COLO668 (cell line): ENCODE measurements around the gene KRT40.
"Not testable (repeated sequence)": the region's sequence is repeated elsewhere in the genome, so short reads cannot be mapped to it uniquely, and the experiment has no call there.

Experiments
- DNase-seq: peaks from one replicate; lab custom pipeline; 2025; ENCODE audit not compliant: unreplicated experiment; lab: John Stamatoyannopoulos, UW

The KRT40 gene

GRCh38 chr17:40984226-40984625, at the start of gene KRT40:
KRT40 (minus strand) TSS chr17:40984326; CDS start chr17:40984273, 53 bp downstream.
- DNase-seq: no peak

GRCh38 chr17:41029633-41030245, 45.6 kb upstream of the KRT40 start, which contains the start of gene KRTAP1-4:
KRTAP1-4 (minus strand) TSS chr17:41030195; CDS start chr17:41030078, 117 bp downstream.
- DNase-seq: no peak

DNA sequence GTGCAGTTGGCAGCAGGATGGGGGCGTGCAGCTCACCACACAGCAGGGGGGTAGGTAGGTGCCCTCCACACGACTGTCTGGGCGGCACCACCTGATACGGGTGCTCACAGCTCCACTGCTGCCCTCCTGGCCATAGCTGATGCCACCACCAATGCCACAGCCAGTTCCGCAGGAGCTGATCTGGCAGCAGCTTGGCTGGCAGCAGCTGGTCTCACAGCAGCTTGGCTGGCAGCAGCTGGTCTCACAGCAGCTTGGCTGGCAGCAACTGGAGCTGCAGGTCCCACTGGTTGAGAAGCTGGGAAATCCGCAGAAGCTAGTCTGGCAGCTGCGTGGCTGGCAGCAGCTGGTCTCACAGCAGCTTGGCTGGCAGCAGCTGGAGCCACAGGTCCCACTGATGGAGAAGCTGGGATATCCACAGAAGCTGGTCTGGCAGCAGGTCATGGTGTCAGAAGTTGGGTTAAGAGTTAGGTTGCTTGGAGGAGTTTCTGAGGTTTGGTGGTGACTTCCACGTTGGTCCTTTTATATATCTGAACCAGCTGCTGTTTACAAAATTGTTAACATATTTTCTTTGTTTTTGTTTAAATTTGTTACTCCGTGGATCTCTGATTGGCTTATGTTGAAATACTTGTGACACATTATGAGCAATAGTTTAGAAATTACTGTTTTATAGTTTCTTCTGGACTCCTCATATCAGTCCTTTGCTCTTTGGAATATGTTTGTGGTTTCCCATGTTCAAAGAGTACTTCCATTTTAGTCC, 42.8 kb upstream of the KRT40 start, which contains the start of gene KRTAP1-5:
KRTAP1-5 (minus strand) TSS at position 494 of the 757 bp plus-strand sequence; CDS start at position 441, 53 bp downstream.
- peak; percentile 5 for DNase-seq

- DNase-seq: no peak
These were observed 40.6 kb upstream of the KRT40 start for GRCh38 chr17:41024697-41025096.

DNA sequence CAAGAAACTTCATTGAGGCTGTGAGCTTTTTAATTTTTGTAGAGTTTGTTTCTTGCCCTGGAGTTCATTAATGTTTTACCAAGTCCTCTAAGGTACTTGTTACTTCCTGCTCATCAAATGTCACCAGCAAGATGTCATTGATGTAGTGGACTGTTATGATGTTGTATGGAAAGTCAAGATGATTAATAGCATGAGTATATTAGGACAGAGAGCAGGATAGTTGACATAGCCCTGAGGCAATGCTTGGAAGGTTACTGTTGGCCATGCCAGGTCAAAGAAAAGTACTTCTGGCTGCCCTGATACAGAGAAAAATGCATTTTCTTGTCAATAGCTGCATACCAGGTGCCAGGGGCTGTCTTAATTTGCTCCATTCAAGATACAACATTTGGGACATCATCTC, 36.2 kb upstream of the KRT40 start:
- DNase-seq: no peak

GRCh38 chr17:41019415-41019814, 35.3 kb upstream of the KRT40 start:
- no peak for DNase-seq

GRCh38 chr17:41018541-41018940, 34.4 kb upstream of the KRT40 start:
- DNase-seq: no peak

- no peak for DNase-seq
These were observed 32.6 kb upstream of the KRT40 start for GRCh38 chr17:41016578-41017215.

GRCh38 chr17:41015454-41015853, 31.3 kb upstream of the KRT40 start:
- no peak for DNase-seq

- DNase-seq: no peak
These were observed 29.5 kb upstream of the KRT40 start for GRCh38 chr17:41013606-41014005.

DNA sequence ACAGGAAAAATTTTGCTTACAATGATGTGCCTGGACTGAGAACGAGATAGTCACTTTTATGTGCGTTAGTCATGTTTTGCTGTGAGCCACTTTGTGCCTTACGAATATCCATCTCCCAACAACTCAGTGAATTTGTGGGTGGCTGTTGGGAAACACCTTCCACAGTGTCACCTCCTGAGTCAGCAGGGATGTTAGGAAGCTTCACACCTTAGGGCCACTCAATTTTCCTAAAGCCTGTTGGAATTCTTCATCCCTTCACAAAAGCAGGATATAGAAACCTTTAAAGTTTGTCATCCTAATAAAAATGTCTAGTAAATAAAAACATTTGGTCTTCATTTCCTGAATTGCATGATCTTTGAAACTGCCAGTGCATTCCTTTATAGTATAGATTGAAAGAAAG, 29.1 kb upstream of the KRT40 start:
- no peak for DNase-seq

DNA sequence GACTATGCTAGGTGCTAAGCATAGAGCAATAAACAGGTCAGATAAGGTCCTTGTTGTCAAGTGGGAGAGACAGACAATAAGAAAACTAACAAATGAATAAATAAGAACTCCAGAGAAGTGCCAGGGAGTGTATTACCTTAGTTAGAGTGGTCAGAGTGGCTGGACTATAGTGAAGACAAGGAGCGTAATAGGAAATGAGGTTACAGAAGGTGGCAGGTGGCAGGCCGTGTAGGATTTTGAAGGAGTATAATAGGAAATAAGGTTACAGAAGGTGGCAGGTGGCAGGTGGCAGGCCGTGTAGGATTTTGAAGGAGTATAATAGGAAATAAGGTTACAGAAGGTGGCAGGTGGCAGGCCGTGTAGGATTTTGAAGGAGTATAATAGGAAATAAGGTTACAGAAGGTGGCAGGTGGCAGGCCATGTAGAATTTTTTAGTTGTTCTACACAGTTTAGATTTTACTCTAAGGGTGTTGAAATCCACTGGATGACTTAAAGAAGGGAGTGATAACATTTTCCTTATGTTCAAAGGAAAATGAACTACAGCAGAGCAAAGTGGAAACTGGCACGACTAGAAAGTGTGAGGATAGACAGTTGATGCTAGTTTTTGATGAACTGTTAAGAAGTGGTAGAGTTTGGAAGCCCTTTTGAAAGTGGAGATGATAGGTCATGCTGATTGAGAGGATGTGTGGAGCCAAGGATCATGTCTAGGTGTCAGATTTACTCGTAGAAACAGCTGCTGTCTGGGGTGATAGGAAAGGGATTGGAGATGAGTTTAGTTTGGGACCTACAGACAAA, 28.4 kb upstream of the KRT40 start:
- DNase-seq: peak; percentile 23

DNA sequence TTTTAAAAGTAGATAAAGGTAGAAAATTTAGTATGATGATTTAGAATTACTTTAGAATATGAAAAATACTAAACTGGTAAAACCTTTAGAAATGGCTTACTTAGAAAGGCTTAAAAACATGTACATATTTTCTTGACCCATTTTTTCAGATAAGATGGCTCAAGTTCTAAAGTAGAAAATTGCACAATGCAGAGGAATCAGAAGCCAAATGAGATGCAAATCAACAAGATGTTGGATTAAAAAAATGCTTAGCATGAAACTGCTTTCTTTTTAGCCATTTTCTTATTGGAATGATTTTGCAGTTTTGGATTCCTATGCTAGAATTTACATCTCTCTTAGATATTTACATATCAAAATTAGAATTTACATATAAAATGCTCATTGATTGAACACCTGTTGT, 26.3 kb upstream of the KRT40 start:
- DNase-seq: no peak

GRCh38 chr17:41009936-41010335, 25.8 kb upstream of the KRT40 start:
- no peak for DNase-seq

DNA sequence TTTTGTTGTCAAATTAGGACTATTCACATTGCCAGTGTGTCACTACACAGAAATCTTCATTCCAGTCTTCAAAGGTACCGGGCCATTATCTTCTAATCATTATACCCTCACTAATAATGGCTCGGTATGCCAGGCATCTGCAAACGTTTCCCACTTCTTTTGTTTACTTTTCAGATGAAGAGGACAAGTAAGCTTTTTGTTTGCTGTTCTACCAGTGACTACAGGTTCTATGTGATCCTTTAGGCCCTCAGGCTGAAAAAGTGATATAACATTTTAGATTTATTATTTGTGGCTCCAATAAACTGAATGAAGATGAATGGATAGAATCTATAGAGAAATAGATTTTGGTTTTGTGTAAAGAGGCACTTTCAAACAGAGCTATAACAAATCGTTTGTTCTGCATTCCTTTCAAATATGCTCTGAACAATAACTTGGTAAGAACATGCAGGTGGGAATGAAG, 25.2 kb upstream of the KRT40 start:
- DNase-seq: peak; percentile 4

- DNase-seq: peak; percentile 83
These were observed 24.7 kb upstream of the KRT40 start, which contains the start of gene KRTAP3-1 for GRCh38 chr17:41008811-41009210. KRTAP3-1 (minus strand) TSS chr17:41009128; CDS start chr17:41009074, 54 bp downstream.

DNA sequence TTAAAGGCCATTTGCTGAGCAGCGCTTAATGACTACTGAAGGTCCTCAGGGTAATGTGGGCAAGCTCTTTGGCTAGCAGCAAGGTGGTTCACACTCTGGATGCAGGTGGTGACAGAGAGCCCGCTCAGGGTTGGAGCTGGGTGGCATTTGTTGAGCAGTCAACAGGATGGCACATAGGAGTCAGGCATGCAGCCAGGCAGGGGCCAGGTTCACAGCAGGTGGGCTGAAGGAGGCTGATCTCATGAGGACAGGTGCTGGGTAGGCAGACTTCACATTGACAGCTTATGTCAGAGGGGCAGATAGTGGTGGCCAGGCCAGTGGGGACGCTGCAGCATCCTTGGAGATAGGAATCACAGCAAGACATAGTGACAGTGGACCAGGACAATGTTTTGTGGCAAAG, 20.3 kb upstream of the KRT40 start:
- peak; percentile 33 for DNase-seq

DNA sequence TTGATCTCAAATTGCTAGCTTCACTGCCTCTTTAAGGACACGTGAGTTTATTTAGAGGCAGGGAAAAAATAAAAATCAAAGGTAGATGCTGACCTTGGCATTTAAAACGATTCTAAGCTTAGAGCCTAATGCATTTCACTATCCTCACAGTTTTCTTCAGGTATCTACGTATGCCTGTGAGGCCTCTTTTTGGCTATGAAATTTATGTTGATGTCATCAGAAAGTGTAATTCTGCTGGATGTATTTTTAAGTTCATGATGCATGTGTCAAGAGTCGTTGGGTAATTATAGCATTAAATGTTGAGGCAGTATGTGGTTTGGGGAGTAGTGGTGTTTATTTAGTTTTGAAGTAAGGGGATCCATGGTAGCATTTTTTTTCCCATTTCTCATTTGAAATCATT, 19.8 kb upstream of the KRT40 start:
- DNase-seq: no peak

GRCh38 chr17:41002814-41003213, 18.7 kb upstream of the KRT40 start:
- no peak for DNase-seq

GRCh38 chr17:41001795-41002194, 17.7 kb upstream of the KRT40 start:
- DNase-seq: no peak

GRCh38 chr17:40999563-40999962, 15.4 kb upstream of the KRT40 start, which contains the start of gene KRTAP3-2:
KRTAP3-2 (minus strand) TSS chr17:40999906; CDS start chr17:40999853, 53 bp downstream.
- not testable (repeated sequence) for DNase-seq
